Measurements from ENCODE around the gene CHST3. TPM values are rescaled to one million over a fixed set of nuclear protein-coding genes. Genes with fewer than 3 reads are reported as not detected.
"Not testable (repeated sequence)": the region's sequence is repeated elsewhere in the genome, so short reads cannot be mapped to it uniquely, and the experiment has no call there.

The CHST3 gene
- total RNA-seq, 1 donor from 2014 or later, result 41.4 TPM

DNA sequence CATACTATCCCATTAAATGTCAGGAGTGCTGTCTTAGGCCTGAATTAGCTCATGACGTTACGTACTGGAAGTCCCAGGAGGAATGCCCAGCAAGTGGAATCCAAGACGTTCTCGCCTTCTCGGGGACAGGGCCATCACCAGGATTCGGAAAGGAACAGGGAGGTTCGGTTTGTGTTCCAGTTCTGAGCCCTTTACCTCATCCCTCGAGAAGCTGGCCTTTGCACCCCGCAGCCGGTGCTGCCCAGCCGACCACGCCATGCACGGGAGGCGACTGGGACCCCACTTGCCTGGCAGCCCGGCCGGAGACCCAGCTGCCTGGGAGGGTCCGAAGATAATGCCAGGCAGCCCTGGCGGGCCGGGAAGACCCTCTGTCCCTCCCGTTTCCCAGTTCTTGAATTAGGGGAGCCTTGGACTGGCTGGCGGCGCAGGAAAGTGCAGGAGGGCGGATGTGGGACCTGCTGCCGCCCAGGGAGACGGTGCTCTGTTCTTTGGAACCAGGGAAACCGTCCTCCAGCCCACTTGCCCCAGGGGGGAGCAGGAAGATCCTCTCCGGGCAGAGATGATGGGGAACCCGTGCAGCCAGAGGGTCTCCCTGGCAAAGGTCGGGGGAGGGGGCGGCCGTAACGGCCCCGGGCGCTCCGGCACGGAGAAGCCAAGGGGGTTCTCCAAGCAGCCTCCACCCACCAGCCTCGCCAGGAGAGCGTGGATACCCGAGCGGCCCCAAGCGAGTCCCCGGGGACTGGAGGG is 671 bp upstream of the CHST3 start:
- Histone ChIP-seq H3K27ac (peak overlapping the region; percentile 100), H3K9me3 (no peaks in the 10 kb centered on the region), H3K36me3 (no peaks in the 10 kb centered on the region), H3K4me1 (peaks cover 0 to 32% of the 10 kb centered on the region in 2 donors), H3K27me3 (no peaks in the 10 kb centered on the region), H3K4me3 (peak overlapping the region; percentile 88 to 99)
- TF ChIP-seq, protein P1, sequence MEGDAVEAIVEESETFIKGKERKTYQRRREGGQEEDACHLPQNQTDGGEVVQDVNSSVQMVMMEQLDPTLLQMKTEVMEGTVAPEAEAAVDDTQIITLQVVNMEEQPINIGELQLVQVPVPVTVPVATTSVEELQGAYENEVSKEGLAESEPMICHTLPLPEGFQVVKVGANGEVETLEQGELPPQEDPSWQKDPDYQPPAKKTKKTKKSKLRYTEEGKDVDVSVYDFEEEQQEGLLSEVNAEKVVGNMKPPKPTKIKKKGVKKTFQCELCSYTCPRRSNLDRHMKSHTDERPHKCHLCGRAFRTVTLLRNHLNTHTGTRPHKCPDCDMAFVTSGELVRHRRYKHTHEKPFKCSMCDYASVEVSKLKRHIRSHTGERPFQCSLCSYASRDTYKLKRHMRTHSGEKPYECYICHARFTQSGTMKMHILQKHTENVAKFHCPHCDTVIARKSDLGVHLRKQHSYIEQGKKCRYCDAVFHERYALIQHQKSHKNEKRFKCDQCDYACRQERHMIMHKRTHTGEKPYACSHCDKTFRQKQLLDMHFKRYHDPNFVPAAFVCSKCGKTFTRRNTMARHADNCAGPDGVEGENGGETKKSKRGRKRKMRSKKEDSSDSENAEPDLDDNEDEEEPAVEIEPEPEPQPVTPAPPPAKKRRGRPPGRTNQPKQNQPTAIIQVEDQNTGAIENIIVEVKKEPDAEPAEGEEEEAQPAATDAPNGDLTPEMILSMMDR (IDR thresholded peaks at IDR 0.05), result peak in 1 of 3 experiments; percentile 1
- DNase-seq (ENCODE audit: low spot score in 2 of 2), result peak in 1 of 2 donors; percentile 90
- intact Hi-C loops (cut with DNase I), result loop anchor here (1.0 to 5.0 kb wide), 3 partner anchors 12 to 374 kb away; no protein-coding TSS in a partner anchor

DNA sequence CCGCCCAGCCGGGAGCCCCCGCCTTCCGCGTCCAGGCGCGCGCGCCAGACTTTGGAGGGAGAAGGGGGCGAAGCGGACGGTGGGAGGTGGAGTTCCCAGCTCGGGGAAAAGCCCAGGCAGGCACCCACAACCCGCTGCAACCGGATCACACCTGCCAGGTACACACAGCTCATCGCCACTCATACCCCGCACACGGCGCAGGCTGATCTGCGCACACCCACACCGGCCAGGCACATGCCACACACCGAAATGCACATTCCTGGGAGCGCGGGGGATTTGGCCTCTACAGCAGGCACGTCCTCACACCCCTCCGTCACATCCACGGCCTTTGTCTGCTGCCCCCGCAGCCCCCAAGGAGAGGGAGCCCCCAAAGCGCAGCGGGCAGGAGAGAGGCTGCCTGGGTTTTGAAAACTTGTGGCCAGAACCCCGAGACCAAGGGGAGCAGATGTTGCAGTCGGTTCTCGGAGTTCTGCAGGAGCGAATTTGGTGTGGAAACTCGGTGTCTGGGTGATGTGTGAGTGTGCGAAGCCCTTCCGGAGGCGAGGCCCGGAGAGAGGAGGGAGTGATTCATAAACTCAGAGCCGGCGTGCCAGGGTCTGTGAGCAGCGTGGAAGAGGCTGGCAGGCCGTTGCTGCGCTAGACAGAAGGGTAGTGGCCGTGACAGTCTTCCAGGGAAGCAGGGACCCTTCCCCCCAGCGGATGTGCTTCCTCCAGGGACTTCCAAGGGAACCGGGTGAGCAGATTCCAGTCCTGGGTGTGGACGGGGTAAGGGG is 734 bp downstream of the CHST3 start:
- Histone ChIP-seq H3K9me3 (no peaks in the 10 kb centered on the region), H3K27ac (peak overlapping the region; percentile 100), H3K27me3 (no peaks in the 10 kb centered on the region), H3K36me3 (peaks cover 0 to 7% of the 10 kb centered on the region in 2 donors), H3K4me1 (peaks cover 0 to 39% of the 10 kb centered on the region in 2 donors), H3K4me3 (peak overlapping the region; percentile 88 to 99)
- intact Hi-C loops (cut with DNase I), result loop anchor here (1.0 to 5.0 kb wide), 4 partner anchors 10 to 372 kb away; no protein-coding TSS in a partner anchor
- DNase-seq (ENCODE audit: low spot score in 2 of 2), result peak in 1 of 2 donors; percentile 93
- TF ChIP-seq, protein P1 (IDR thresholded peaks at IDR 0.05), result no peak

DNA sequence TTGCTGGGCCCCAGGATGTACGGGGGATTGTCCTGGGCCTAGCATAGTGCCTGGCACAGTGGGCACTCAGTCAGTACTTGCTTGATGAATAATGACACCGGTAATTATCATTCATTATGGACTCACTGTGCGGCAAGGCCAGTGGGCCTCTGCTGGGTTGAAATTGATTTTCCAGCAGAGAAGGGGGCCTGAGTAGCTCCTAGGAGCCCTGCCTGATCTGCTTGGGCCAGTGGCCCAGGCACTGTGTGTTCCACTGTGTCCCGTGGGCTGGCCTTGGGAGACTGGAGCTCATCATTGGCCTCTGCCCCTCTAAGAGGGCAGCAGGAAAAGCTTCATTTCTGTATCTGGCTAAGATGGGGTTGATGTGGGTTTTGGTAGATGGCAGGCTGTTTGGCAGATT is 1.4 kb downstream of the CHST3 start:
- Histone ChIP-seq H3K9me3 (no peaks in the 10 kb centered on the region), H3K27ac (peak overlapping the region; percentile 100), H3K36me3 (peaks cover 0 to 7% of the 10 kb centered on the region in 2 donors), H3K27me3 (no peaks in the 10 kb centered on the region), H3K4me1 (peaks cover 0 to 43% of the 10 kb centered on the region in 2 donors), H3K4me3 (peak overlapping the region; percentile 88 to 99)
- TF ChIP-seq, protein P1 (IDR thresholded peaks at IDR 0.05), result no peak
- intact Hi-C loops (cut with DNase I), result loop anchor here (1.0 to 2.0 kb wide), 2 partner anchors 17 to 44 kb away; no protein-coding TSS in a partner anchor
- DNase-seq (ENCODE audit: low spot score in 2 of 2), result no peak

DNA sequence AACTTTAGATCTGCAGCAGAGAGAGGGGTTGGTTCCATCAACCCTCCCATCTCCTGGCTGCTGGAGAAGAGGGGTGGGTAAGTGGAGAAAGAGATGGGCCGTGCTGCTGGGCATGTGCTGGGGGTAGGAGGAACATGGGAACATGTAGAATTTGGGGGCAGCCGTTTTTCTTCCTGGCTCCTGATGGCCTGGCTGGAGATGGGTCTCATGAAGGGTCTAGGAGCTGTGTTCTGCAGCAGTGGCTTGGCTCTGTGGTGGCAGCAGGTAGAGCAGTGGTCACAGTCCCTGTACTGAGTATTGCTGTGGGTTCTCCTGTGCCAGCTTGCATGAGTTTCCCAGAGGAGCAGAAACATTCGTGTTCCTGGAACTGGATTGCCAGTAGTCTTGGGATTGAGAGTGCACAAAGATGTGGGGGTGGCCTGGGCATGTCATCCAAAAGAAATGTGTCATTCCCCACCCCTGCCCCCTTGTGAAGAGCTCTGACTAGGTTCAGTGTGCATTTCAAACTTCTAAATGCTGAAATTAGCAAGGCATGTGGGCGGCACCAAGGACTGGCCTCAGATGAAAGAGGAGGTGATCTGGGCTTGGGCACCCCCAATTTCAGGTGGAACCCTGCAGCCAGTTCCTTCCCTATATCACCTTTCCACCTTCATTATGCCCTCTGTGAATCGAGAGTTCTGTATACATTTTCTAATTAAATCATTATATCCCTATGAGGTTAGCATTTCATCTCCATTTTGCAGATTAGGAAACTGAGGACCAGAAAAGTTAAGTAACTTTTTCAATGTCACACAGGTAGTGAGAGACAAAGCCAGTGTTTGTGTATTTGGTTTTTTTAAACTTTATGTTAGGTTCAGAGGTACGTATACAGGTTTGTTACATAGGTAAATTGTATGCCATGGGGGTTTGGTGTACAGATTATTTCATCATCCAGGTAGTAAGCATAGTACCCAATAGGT is 2.1 kb downstream of the CHST3 start:
- Histone ChIP-seq H3K27ac (peak overlapping the region; percentile 100), H3K27me3 (no peaks in the 10 kb centered on the region), H3K4me1 (peaks cover 4 to 50% of the 10 kb centered on the region in 2 donors), H3K4me3 (peak overlapping the region; percentile 88 to 99), H3K36me3 (peaks cover 0 to 7% of the 10 kb centered on the region in 2 donors), H3K9me3 (no peaks in the 10 kb centered on the region)
- intact Hi-C loops (cut with DNase I), result no loop called here
- TF ChIP-seq, protein P1 (IDR thresholded peaks at IDR 0.05), result no peak
- DNase-seq (ENCODE audit: low spot score in 2 of 2), result peak in 1 of 2 donors; percentile 78

DNA sequence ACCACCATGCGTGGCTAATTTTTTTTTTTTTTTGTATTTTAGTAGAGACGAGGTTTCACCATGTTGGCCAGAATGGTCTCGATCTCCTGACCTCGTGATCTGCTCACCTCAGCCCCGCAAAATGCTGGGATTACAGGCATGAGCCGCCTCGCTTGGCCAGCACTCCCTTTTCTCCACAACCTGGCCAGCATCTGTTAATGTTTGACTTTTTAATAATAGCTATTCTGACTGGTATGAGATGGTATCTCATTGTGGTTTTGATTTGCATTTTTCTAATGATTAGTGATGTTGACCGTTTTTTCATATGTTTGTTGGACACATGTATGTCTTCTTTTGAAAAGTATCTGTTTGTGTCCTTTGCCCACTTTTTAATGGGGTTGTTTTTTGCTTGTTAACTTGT is 3.8 kb downstream of the CHST3 start:
- H3K27ac ChIP-seq; DNase-seq (ENCODE audit: low spot score in 2 of 2); H3K9me3 ChIP-seq; intact Hi-C loops (cut with DNase I); H3K4me3 ChIP-seq; H3K36me3 ChIP-seq; H3K27me3 ChIP-seq: not testable (repeated sequence)
- H3K4me1 ChIP-seq, result peaks cover 17 to 64% of the 10 kb centered on the region in 2 donors

All from ascending aorta (tissue), 2 donors.